Cerebellar cortex (tissue), 1 donor: ENCODE measurements around the gene NRDC.

Experiments
- DNase-seq: peaks from one replicate; pipeline ENCODE4 v3.0.0-alpha.2; 2015; ENCODE audit warnings: low spot score

The NRDC gene

DNA sequence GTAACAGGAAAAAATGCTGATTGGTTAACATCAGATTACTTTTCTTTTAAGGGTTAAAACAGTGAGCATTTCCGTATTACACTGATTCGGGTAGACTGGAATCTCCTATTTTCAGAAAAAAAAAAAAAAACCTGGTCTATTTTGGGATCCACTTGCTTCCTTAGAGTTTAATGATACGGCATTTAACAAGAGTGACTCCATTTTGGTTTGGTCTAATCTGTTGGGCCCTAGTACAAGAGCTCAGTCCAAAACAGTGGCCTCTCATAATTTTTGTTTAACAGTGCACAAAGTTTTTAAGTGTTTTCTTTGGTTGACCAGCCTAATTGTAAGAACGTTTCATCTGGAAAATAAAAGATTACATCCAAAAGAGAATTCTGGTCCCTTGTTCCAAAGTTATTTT, 120.2 kb downstream of the NRDC start:
- DNase-seq: no peak

DNA sequence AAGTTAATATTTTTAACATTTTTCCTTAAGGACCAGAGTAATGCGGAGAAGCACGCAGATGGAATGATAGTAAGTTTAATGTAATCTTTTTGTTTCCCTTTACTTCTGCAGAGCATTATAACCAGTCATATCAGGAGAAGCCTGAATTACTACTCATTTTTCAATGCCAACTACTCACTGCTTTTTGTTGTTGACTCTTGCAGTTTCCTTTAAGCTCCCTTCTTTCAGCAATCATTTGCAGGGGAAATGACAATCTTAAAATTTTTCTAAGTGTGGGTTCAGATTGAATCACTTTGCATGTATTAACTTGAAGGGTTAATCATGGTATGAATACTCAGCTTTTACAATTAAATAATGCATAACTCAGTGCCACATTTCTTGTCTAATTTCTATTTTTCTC, 122.2 kb downstream of the NRDC start:
- DNase-seq: no peak

DNA sequence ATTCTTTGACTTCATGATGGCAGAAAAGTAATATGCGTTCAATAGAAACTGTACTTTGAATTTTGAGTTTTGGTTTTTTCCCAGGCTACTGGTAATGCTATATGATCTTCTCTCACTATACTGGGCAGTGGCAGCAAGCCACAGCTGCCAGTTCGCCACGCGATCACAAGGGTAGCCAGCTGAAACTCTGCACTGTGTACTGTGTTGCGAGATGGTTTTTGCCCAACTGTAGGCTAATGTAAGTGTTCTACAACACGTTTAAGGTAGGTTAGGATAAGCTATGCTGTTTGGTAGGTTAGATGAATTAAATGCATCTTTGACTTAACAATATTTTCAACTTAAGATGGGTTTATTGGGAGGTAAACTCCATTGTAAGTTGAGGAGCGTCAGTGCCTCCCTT, 123.1 kb downstream of the NRDC start:
- DNase-seq: no peak

DNA sequence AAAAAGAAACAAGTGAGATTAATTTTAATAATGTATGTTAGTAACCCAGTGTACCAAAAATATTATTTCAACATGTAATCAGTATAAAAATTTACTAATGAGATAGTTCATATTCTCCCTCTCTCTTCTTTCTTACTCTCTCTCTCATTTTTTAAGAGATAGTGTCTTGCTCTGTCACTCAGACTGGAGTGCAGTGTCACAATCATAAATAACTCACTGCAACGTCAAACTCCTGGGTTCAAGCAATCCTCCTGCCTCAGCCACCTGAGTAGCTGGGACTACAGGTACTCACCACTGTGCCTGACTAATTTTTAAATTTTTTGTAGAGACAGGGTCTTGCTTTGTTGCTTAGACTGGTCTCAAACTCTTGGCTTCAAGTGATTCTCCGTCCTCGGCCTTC, 123.9 kb downstream of the NRDC start:
- no peak for DNase-seq

DNA sequence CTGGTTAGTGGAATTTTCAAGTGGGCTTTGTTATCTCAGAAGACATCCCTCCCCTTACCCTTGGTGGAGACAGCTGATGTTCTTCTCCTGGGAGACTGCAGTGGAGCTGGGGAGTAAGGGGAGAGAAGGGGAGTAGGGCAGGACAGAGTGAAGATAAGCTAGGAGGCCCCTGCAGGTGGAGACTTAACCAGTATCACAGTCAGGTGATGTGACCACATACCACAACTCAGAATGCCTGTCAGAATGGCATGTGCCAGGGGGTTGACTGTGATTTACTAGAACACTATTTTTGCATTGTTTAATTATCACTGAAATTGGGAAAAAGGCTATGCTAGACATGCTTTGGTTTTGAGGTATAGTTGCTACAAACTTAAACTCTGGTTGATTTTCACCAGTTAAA, 124.6 kb downstream of the NRDC start:
- DNase-seq: no peak

DNA sequence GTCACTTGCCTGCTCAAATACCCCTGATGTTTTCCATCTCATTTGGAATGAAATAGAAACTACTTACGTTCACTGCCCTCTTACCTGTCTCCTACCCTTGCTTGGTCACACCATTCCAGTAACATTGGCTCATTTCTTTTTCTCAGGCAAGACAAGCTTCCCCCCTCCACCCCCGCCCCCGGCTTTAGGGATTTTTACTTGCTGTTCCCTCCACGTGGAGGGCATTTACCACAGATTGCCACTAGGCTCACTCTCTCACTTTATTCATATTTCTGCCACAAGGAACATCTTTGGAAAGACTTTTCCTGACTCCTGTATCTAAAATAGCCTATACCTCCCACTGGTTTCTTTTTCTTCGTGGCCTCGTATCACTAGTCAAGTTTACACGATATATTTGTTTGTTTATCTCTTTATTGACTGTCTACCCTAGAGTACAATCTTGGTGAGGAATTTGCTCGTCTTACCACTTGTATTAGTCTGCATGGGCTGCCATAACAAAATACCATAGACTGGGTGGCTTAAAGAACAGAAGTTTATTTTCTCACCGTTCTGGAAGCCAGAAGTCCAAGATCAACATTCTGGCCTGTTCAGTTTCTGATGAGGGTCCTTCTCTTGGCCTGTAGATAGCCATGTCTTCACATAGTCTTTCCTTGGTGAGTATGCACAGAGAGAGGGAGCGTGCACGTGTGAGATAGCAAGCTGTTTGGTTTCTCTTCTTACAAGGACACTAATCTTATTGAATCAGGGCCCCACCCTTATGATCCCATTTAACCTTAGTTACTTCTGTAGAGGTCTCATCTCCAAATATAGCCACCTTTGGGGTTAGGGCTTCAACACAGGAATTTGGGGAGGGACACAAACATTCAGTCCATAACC, 126.2 kb downstream of the NRDC start:
- no peak for DNase-seq

DNA sequence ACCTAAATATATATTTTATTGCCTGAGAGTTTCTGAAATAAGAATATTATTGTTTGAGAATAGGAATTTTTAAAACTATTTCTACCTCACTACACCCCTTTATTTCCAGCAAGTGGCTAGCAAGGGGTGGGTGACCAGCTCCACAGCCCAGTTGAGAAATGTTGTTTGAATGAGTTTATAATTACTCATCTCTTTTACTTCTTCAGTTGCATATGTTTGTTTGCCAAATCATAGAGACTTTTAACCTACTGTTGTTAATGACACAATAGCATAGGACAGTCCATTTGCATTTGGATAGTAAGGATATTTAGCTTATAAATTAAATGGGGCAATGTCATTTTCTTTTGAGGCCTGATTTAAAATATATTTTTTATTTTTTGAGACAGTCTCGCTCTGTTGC, 127.8 kb downstream of the NRDC start:
- DNase-seq: no peak

DNA sequence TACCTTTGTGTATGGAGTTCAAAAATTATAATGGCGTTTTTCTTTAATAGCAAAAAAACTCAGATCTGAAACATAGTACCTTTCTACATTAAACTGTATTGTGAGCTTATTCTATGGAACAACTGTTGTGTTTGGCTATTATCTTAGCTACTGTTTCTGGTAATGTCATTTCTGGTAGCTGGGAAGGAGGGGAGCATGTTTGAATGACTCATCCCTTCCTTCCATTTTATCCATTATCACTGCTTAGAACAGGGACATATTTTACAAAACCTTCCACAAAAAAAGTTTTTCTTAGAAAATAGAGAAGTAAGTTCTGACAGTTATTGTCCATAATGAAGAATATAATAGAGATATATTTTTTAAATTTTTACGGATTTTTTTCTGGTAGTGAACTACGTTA, 128.3 kb downstream of the NRDC start:
- no peak for DNase-seq

DNA sequence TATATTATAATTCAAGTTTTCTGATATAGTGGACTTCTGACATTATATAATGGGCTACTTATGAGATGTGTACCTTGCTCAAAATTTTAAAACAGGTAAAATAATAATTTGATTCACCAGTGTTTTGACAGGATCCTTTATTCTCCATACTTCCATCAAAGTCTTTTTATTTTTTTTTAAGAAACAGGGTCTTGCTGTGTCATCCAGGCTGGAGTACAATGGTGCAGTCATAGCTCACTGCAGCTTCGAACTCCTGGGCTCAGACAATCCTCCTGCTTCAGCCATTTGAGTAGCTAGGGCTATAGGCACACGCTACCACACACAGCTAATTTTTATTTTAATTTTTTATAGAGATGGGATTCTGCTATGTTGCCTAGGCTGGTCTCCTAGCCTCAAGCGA, 129.4 kb downstream of the NRDC start:
- DNase-seq: no peak

DNA sequence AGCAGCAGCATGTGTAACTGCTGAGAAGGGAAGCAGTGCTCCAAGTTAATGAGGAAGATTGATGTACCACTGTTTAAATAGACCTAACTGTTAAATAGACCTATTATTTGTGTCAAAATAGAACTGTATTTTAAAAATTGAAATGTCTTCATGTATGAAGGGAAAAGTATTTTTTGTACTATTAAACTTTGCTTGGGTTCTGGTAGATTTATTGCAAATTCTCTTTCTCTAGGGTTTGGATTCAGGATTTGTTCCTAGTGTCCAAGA, 133.3 kb downstream of the NRDC start:
- no peak for DNase-seq

DNA sequence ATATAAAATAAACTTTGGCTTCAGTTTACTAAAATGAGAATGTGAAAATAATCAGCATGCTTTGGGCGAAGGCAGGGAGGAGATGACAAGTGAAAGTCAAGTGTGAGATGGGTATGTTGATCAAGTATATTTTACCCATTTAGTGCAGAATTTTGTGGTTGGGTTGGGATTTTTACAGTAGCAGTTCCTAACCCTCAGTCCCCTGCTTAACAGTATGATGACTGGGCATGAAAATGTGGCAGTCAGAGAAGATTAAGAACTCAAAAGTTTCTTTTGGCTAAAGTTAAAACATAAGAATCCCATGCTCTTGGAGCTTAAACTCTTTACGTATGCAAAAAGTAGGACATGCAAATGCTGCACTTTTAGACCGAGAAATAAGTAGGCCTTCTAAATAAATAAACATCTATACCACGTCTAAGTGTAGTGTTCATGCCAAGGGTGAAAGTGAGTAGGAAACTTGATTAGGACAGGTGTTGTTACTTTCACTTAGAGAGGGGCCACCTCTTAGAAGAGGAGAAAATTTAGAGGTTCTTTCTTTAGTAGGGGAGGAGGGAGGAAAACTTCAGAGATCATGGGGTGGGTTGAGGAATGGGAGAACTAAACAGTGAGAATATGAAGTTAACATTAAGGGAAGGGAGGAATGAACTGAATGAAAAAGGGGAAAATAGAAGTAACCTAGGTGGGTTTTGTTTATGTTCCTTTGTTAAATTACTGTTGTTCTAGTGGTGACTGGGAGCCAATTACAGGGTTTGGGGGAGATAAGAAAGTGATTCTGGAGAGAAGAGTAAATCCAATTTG, 133.8 kb downstream of the NRDC start:
- DNase-seq: no peak

DNA sequence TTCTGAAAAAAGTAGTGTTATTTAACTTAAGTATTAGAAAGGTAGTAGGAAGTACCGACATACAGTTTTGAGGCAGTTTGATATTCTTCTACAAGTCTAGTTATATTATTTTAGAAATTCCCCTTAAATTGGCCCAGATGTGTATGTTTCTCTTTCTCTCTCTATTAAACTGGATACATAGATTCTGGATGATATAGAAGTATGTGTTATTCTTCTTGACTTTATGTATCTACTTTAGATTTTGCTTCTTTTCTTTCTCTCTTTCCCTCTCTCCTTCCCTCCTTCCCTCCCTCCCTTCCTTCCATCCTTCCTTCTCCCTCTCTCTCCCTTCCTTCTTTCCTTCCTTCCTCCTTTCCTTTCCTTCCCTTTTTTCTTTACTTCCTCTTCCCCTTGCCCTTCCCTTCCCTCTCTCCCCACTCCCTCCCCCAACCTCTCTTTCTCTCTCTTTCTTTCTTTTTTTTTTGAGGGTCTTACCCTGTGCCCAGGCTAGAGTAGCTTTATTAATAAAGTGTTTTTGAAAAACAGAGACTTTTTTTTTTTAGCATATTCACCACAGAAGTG, 137.3 kb downstream of the NRDC start:
- no peak for DNase-seq

DNA sequence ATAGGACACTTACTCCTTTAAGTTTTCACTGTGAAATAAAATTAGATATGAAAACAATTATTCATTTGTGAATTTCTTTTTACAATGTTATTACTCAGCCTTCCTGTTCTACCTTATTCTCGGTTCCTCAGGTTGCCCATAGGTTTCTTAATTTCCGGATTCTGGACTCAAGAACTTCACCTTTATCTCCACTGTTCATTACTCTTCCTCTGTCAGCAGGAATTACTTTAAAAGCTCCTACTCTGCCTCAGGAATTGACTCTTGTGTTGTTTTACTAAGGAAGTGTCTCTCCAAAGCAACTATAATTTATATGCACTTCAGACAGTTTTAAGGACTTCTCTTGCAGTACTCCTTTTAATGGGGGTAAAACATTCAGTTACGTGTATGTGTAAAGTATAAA, 137.9 kb downstream of the NRDC start:
- no peak for DNase-seq
